Cardiac atrium fibroblast (primary cell): ENCODE results near the gene RASGRP4. TPM values are rescaled to one million over a fixed set of nuclear protein-coding genes. Genes with fewer than 3 reads are reported as not detected.

Source experiments
- total RNA-seq: library from RNA; depleted of rRNA; stranded (reverse); fragments of >200 nt; gene quantifications from 2 replicates; pipeline ENCODE4 v1.2.3, GENCODE V29; 2015

RASGRP4 gene, protein sequence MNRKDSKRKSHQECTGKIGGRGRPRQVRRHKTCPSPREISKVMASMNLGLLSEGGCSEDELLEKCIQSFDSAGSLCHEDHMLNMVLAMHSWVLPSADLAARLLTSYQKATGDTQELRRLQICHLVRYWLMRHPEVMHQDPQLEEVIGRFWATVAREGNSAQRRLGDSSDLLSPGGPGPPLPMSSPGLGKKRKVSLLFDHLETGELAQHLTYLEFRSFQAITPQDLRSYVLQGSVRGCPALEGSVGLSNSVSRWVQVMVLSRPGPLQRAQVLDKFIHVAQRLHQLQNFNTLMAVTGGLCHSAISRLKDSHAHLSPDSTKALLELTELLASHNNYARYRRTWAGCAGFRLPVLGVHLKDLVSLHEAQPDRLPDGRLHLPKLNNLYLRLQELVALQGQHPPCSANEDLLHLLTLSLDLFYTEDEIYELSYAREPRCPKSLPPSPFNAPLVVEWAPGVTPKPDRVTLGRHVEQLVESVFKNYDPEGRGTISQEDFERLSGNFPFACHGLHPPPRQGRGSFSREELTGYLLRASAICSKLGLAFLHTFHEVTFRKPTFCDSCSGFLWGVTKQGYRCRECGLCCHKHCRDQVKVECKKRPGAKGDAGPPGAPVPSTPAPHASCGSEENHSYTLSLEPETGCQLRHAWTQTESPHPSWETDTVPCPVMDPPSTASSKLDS
- total RNA-seq, result not detected in 2 replicates

DNA sequence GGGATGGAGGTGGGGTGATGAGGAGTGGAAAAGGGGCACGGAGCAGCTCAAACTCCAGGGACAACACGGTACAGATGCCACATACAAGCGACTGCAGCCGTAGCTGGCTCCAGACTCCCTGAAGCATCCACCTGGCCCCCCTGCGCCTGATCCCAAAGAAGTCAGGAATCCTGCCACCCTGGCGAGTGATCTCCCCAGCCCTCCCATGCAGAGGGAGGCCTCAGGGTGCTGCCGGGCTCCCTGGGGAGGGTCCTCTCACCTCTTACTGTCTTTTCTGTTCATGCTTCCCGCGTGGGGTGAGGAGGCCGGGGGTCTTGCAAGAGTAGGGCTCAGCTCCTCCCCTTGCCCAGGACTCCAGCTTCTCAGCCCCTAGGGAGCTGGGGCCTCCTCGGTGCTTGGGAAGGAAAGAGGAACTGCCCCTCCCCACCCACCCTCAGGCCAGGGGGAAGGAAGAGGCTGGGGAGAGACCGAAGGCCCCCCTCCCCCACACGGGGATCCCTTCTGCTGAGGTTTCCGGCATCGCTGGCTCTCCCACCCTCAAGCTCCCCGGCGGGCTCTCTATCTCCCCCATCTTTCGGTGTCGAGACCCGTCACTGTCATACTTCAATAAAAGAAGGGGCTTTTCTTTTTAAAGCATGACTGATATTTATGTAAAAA, at the start of gene RASGRP4:
Gene RASGRP4 (minus strand): TSS at position 410 of the 657 bp plus-strand sequence. CDS start 128 bp downstream, at position 282.

DNA sequence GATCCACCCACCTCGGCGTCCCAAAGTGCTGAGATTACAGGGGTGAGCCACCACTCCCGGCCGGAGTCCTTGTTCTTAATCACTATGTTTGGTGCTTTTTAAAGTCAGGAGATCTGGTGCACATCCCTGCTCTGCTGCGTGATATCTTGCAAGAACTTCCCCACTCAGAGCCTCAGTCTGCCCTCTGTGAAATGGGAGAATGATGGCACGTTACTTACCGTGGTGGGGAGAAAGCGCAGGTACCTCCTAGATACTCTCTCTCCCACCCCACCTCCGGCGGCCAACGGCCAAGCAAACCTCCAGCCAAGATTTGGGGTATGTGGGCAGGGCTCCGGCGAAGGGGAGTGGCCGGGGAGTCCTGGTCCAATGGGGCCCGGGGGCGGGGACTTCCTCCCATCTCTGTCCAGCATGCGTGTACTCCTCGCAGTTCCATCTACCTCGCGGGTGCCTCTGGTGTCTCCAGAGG, 7.3 kb upstream of the RASGRP4 start, which contains the start of gene RYR1:
Gene RYR1 (plus strand): TSS at position 424 of the 466 bp plus-strand sequence. CDS start 139 bp downstream, outside the sequence.

DNA sequence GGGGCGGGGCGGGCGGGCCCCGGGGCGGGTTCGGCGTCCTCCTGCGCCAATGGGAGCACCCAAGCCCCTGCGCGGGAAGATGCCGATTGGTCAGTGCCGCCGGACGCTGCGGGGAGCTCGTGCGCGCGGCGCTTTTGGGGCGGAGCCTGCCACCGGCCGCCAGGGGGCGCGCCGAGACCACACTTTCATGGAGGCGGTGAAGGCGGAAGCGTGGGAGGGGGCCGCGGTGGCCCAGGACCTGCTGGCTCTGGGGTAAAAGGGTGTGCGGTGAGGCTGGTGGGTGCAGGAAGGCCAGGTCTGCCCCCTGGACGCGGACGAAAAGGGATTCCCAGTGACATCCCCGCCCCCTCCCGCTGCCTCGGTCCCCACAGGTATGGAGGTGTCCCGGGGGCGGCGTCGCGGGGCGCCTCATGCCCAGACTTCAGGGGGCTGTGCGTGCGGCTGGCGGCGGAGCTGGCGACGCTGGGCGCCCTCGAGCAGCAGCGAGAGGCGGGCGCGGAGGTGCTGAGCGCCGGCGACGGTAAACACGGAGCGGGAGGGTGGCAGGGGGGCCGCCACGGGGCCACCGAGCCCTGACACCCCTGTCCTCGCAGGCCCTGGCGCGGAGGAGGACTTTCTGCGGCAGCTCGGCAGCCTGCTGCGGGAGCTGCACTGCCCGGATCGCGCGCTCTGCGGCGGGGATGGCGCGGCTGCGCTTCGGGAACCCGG, 22.9 kb downstream of the RASGRP4 start, which contains the start of gene FAM98C:
Gene FAM98C (plus strand): TSS at position 127 of the 708 bp plus-strand sequence. CDS start 61 bp downstream, at position 188.

DNA sequence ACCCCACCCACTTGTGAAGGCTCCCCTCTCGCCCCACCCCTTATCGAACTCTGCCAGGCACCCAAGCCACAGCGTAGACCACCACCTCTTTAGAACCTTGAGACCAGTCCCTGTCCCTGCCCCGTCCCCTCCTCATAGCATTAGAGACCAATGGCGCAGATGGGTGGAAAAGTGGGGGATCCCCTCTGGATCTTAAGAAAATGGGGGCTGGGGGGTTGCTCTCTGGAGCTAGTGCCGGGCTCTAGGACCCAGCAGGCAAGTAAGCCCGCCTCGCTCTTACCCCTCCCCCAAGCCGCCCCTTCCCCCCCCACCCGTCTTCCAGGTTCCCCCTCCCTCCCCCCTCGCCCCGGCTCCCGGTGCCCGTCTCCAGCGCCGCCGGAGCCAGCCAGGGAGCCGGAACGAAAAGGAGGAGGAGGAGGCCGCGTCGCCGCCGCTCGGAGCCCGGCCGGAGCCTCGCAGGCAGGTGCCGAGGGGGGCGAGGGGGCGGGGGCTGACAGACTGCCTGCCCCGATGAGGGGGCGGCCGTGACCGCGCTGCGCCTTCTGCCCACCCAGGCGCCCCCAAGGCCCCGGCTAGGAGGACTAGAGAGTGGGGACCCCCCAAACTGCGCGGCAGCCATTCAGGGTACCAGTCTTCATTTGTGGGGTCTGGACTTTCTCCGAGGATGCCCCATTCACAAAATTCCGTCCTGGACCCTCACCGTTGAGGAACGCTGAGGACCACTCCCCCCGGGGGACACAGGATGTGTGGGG, 37.5 kb downstream of the RASGRP4 start, which contains the start of gene SPRED3:
Gene SPRED3 (plus strand): TSS at position 349 of the 752 bp plus-strand sequence. CDS start 1,606 bp downstream, outside the sequence.

DNA sequence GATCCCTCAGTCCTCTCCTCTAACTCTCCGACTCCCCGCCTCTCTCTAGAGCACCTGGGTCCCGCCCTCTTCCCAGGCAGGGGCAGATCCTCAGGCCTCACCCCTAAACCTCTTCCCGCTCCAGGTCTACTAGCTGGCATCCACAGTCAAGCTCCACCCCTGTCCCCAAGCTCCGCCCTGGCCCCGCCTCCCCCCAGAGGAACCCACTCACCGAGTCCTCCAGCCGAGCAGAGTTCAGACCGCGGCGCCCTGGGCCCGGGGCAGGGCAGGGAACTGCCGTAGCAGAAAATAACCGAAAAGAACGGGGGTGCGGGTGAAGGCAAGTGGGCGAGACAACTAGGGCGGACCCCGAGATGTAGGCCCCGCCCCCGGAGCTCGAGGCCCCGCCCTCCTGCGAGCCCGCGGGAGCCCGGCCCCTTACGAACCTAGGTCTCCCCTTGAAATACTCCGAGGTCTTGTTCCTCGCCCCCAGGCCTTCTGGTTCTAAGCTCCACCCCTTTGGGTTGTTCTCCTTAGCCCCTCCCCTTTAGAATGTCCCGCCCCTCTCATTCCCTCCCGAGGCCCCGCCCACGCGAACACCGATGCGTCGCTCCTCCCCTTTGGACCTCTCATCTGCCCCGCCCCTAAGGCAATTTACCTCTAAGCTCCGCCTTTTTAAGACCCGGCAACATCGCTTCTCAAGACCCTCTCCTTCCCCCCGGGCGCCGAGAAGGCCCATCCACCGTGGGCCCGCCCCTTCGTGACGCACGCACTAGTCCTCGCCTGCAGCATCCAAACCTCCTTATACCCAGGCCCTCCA, 38.3 kb downstream of the RASGRP4 start, which contains the start of gene GGN:
Gene GGN (minus strand): TSS at position 485 of the 799 bp plus-strand sequence. CDS start 773 bp downstream, outside the sequence.

DNA sequence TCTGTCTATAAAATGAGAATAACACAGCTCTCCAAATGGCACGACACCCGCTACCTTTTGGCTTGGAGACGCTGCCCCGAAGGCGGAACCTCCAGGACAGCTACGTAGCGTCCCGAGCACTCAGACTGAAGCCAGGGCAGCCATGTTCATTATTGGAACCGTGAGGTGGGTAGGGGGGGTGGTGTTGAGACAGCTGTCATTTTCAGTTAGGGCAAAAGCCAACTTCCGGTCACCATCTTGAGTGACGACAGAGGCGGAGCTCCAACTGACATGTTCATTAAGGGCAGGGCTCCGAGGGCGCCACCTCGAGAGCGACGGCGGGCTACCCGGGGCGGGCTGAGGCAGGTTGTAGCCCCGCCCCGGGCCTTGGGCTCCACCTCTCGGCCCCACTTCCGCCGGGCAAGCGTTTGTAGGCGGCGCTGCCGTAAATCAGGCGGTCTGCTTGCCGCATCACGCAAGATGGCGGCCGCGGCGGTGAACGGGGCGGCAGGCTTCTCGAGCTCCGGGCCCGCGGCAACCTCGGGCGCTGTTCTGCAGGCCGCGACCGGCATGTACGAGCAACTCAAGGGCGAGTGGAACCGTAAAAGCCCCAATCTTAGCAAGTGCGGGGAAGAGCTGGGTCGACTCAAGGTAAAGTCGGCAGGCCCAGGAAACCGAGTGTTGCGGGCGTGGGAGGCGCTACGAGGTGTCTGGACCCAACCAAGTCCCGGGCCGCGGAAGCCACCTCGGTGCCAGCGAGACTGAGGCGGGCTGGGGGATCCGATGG, 51.5 kb downstream of the RASGRP4 start, which contains the start of gene PSMD8:
Gene PSMD8 (plus strand): TSS at position 240 of the 766 bp plus-strand sequence. CDS start 31 bp downstream, at position 271.

Other genes starting within 250 kb of the RASGRP4 start
- gene DPF1, start 202.0 kb downstream of the RASGRP4 start, total RNA-seq, result 4.7 and 7.1 TPM in 2 replicates
- gene PPP1R14A, start 169.8 kb downstream of the RASGRP4 start, total RNA-seq, result 20.6 TPM in 1 of 2 replicates, not detected in the other
- gene SPINT2, start 161.6 kb downstream of the RASGRP4 start, total RNA-seq, result 6.1 and 7.8 TPM in 2 replicates
- not detected in 2 replicates for gene C19orf33, start 122.0 kb downstream of the RASGRP4 start, total RNA-seq
- 114 and 127 TPM in 2 replicates for gene YIF1B, start 110.3 kb downstream of the RASGRP4 start, total RNA-seq
- 6.8 and 7.0 TPM in 2 replicates for gene KCNK6, start 106.4 kb downstream of the RASGRP4 start, total RNA-seq
- gene CATSPERG, start 90.4 kb downstream of the RASGRP4 start, total RNA-seq, result not detected in 2 replicates
- gene PSMD8, start 51.6 kb downstream of the RASGRP4 start, total RNA-seq, result 343 and 367 TPM in 2 replicates
- gene GGN, start 38.2 kb downstream of the RASGRP4 start, total RNA-seq, result 2.3 TPM in 1 of 2 replicates, not detected in the other
- gene SPRED3, start 37.5 kb downstream of the RASGRP4 start, total RNA-seq, result 3.9 and 6.9 TPM in 2 replicates
- gene FAM98C, start 23.1 kb downstream of the RASGRP4 start, total RNA-seq, result 9.9 and 11.5 TPM in 2 replicates
- under 0.01 TPM in 1 of 2 replicates, not detected in the other for gene RYR1, start 7.5 kb upstream of the RASGRP4 start, total RNA-seq
- 0.16 and 0.90 TPM in 2 replicates for gene MAP4K1, start 191.7 kb upstream of the RASGRP4 start, total RNA-seq
- gene EIF3K, start 193.0 kb upstream of the RASGRP4 start, total RNA-seq, result 443 and 497 TPM in 2 replicates
- 309 and 476 TPM in 2 replicates for gene ACTN4, start 221.4 kb upstream of the RASGRP4 start, total RNA-seq